K562 (cell line): ENCODE measurements around the gene BIN1. TPM values are rescaled to one million over a fixed set of nuclear protein-coding genes. Genes with fewer than 3 reads are reported as not detected.

Experiments used
- ATAC-seq: fragments of 200-7000 bp; cut with Tn5 transposase; 3 replicates; pipeline ENCODE4 v1.9.1; 2020; ENCODE audit warnings: moderate library complexity
- BruUV-seq: library from RNA; stranded (reverse); fragments of 400-500 nt; replicated peaks from 2 replicates; lab custom pipeline; 2021; lab: Mats Ljungman, UMichigan
- CTCF ChIA-PET: fragments of 300-600 bp; formaldehyde crosslinking; extraction: SDS; loops from one replicate; lab custom pipeline; 2021; ENCODE audit warnings: low intra/inter-chr PET ratio; lab: Yijun Ruan, JAX
- POLR2A ChIA-PET: fragments of 300-600, 350-650 bp; sonication (Branson Sonifier 250); formaldehyde crosslinking; extraction: SDS; loops from one replicate; lab custom pipeline; 2021; ENCODE audit warnings: antibody characterized with exemption, inconsistent platforms; lab: Yijun Ruan, JAX
- DNase-seq, 4 experiments: peaks; one replicate each; pipeline versions ENCODE4 v3.0.0 to v3.0.0-alpha.2; 2011 to 2018; ENCODE audit warnings: low spot score in 3 of 4, mixed read lengths in 3 of 4; ENCODE audit errors: extremely low read depth in 1 of 4
- FAIRE-seq: peaks from 2 replicates; lab custom pipeline; 2011; peaks lifted over from hg19 to GRCh38; lab: Jason Lieb, UNC
- H2AFZ ChIP-seq: 2 replicates; pipeline ENCODE4 v1.6.0; 2011; ENCODE audit warnings: low read depth, low read length, control low read depth, inconsistent platforms
- H3K27ac ChIP-seq: fragments of 200-600 bp; 3 replicates; pipeline ENCODE4 v1.8.0; 2011; ENCODE audit warnings: low read depth, mild to moderate bottlenecking, control low read depth, inconsistent platforms, low read length, moderate library complexity, mixed read lengths; ENCODE audit errors: extremely low read depth
- H3K27me3 ChIP-seq, 2 experiments: fragments of 300-600 bp in 1 of 2; 2 replicates in 1 of 2; 3 replicates in 1 of 2; pipeline versions ENCODE4 v1.6.0 to v1.8.0; 2011; ENCODE audit warnings: inconsistent platforms in 2 of 2, low read length in 2 of 2, mild to moderate bottlenecking in 1 of 2, mixed read lengths in 1 of 2, moderate library complexity in 1 of 2; ENCODE audit not compliant: control insufficient read depth in 2 of 2, insufficient read depth in 2 of 2
- H3K36me3 ChIP-seq: fragments of 300-600 bp; 3 replicates; pipeline ENCODE4 v1.8.0; 2011; ENCODE audit warnings: mild to moderate bottlenecking, low read length, inconsistent platforms; ENCODE audit not compliant: control insufficient read depth, insufficient read depth
- H3K4me1 ChIP-seq, 2 experiments: fragments of 200-600 bp in 1 of 2; replicated peaks in 1 of 2; 2 replicates in 1 of 2; 3 replicates in 1 of 2; pipeline versions ENCODE4 v1.5.1 to v1.8.0; 2011; ENCODE audit warnings: inconsistent platforms in 2 of 2, low read length in 2 of 2, mild to moderate bottlenecking in 1 of 2, mixed read lengths in 1 of 2, moderate library complexity in 1 of 2; ENCODE audit not compliant: control insufficient read depth in 2 of 2, insufficient read depth in 2 of 2
- H3K4me2 ChIP-seq: 2 replicates; pipeline ENCODE4 v1.6.1; 2011; ENCODE audit warnings: low read length, control low read depth, inconsistent platforms, mixed read lengths; ENCODE audit not compliant: insufficient read depth
- H3K4me3 ChIP-seq: fragments of 200-600 bp; sonication (generic), shearing (Covaris generic); 2 replicates; pipeline ENCODE4 v1.5.1; 2016; ENCODE audit warnings: control low read depth, inconsistent platforms
- H3K79me2 ChIP-seq: fragments of 200-600 bp; 3 replicates; pipeline ENCODE4 v1.8.0; 2011; ENCODE audit warnings: low read length, inconsistent platforms; ENCODE audit not compliant: control insufficient read depth, insufficient read depth
- H3K9ac ChIP-seq, 2 experiments: 2 replicates each; pipeline versions ENCODE4 v1.6.0 to v1.6.1; 2011; ENCODE audit warnings: low read depth in 2 of 2, low read length in 2 of 2, control low read depth in 1 of 2, inconsistent platforms in 1 of 2, mild to moderate bottlenecking in 1 of 2, mixed read lengths in 1 of 2; ENCODE audit not compliant: insufficient read depth in 1 of 2
- H3K9me1 ChIP-seq: one replicate; pipeline ENCODE4 v1.6.0; 2011; ENCODE audit warnings: inconsistent platforms, mild to moderate bottlenecking, low read length, moderate library complexity; ENCODE audit not compliant: control insufficient read depth, insufficient read depth
- H3K9me3 ChIP-seq: replicated peaks from 2 replicates; pipeline ENCODE4 v1.5.1; 2011; ENCODE audit warnings: low read depth, low read length, inconsistent platforms; ENCODE audit not compliant: control insufficient read depth, insufficient read depth
- H4K20me1 ChIP-seq: replicated peaks from 2 replicates; pipeline ENCODE4 v1.6.1; 2011; ENCODE audit warnings: low read length, inconsistent platforms, mixed read lengths; ENCODE audit not compliant: control insufficient read depth, insufficient read depth
- BCL6 ChIP-seq: fragments of 250-450 bp; sonication (Bioruptor Pico); IDR thresholded peaks from 2 replicates; pipeline ENCODE4 v1.4.0; 2020
- HOXB6 ChIP-seq: fragments of 250-450 bp; sonication (Bioruptor Pico); IDR thresholded peaks from 2 replicates; pipeline ENCODE4 v1.5.1; 2022; ENCODE audit warnings: mild to moderate bottlenecking, borderline replicate concordance
- IRF2 ChIP-seq: sonication (generic); formaldehyde crosslinking; IDR thresholded peaks from 2 replicates; pipeline ENCODE4 v1.8.1; 2022; ENCODE audit warnings: mild to moderate bottlenecking, missing genetic modification reagents
- SMAD1 ChIP-seq: fragments of 150-350 bp; IDR thresholded peaks from 2 replicates; pipeline ENCODE4 v1.6.1; 2014; ENCODE audit warnings: low read length, low read depth; ENCODE audit not compliant: partially characterized antibody
- ZNF707 ChIP-seq: fragments of 250-450 bp; sonication (Bioruptor Pico); conservative IDR thresholded peaks from 2 replicates; pipeline ENCODE4 v1.8.0; 2022; ENCODE audit warnings: inconsistent platforms, mild to moderate bottlenecking, moderate library complexity
- WGBS: fragments of 100-300 bp; shearing (Covaris generic); methylation state at CpG from one replicate; pipeline ENCODE4 v1.1.6; 2016; ENCODE audit warnings: low coverage, mixed read lengths; ENCODE audit not compliant: insufficient coverage; ENCODE audit errors: missing lambda C conversion rate; 5-methylcytosine and 5-hydroxymethylcytosine counted together
- in situ Hi-C: fragments of 300-500 bp; cut with MboI; formaldehyde crosslinking; loops from 4 replicates; pipeline ENCODE4 v1.15.0; 2018; ENCODE audit warnings: inconsistent platforms, mixed read lengths
- intact Hi-C: fragments of 100-400 bp; cut with micrococcal nuclease; formaldehyde crosslinking; loops from 2 replicates; pipeline ENCODE4 v1.14.2; 2022
- polyA plus RNA-seq, 8 experiments: library from polyadenylated mRNA; depleted of rRNA in 4 of 8; stranded (reverse) in 5 of 8; unstranded in 3 of 8; fragments of >200 nt; fragmentation: Nextera tagmentation in 2 of 8; fragmentation: Illumina TruSeq in 1 of 8; extraction: Ambion mirVana in 2 of 8; extraction: Trizol in 1 of 8; gene quantifications; 2 replicates each; pipeline versions ENCODE4 v1.2.1 to v1.2.3, GENCODE V29; 2011 to 2014; ENCODE audit warnings: inconsistent platforms in 1 of 8, missing spikeins in 1 of 8
- total RNA-seq, 7 experiments: library from RNA; depleted of rRNA in 6 of 7; stranded (reverse); fragments of >200 nt in 6 of 7; fragmentation: Illumina TruSeq in 2 of 7; extraction: Trizol in 2 of 7; gene quantifications; 2 replicates each; pipeline versions ENCODE4 v1.2.1 to v1.2.3, GENCODE V29; 2011 to 2021; ENCODE audit warnings: low replicate concordance in 1 of 7
- TF ChIP-seq, protein P1 (sequence below): sonication (generic); formaldehyde crosslinking; IDR thresholded peaks from 2 replicates; pipeline ENCODE4 v1.8.0; 2022; ENCODE audit warnings: mild to moderate bottlenecking, missing genetic modification reagents

BIN1 gene
- total and polyA plus RNA-seq, 9 of the 15 experiments (the other 6 are each of a cell fraction or from before 2014, with no cell fraction given) = 0.04 to 2.8 (median 0.79) TPM; not detected in 1

DNA sequence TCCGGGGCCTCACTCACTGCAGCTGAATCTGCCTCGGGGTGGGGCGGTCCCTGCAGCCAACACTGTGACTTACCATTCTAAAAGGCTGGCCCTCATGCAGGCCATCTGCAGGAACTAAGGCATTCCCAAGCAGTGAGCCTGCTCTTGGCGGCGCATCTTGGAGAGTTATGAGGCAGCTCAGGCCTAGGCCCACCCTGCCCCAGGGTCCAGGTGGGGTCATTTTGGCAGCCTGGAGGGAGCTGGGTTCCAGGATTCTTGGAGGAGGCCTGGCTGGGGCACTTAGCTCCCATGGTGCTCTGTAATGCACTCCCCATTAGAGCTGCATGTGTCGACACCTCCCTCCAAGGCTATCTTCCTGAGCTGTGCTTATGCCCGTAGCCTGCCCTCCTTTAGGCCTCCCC is 14.8 kb upstream of the BIN1 start:
- Histone ChIP-seq H3K9ac (no peak overlapping the region), H3K4me3 (no peak overlapping the region), H3K9me1 (no peaks in the 10 kb centered on the region), H2AFZ (no peak overlapping the region), H3K36me3 (no peaks in the 10 kb centered on the region), H3K4me2 (no peak overlapping the region), H3K4me1 (no peaks in the 10 kb centered on the region), H3K27me3 (peaks cover 6 to 35% of the 10 kb centered on the region in 2 experiments), H3K9me3 (no peaks in the 10 kb centered on the region), H3K79me2 (no peaks in the 10 kb centered on the region), H3K27ac (no peak overlapping the region), H4K20me1 (no peaks in the 10 kb centered on the region; the same call in 1 of the 2 replicates)
- DNase-seq = peak in 1 of 4 experiments; percentile 4
- peak; percentile 57; the same call in 2 of the 3 replicates for ATAC-seq
- TF ChIP-seq SMAD1 = no peak
- TF ChIP-seq HOXB6 (CRISPR knock-in tag) = no peak
- no peak for TF ChIP-seq IRF2 (CRISPR knock-in tag)
- TF ChIP-seq BCL6 = no peak
- TF ChIP-seq, protein P1, sequence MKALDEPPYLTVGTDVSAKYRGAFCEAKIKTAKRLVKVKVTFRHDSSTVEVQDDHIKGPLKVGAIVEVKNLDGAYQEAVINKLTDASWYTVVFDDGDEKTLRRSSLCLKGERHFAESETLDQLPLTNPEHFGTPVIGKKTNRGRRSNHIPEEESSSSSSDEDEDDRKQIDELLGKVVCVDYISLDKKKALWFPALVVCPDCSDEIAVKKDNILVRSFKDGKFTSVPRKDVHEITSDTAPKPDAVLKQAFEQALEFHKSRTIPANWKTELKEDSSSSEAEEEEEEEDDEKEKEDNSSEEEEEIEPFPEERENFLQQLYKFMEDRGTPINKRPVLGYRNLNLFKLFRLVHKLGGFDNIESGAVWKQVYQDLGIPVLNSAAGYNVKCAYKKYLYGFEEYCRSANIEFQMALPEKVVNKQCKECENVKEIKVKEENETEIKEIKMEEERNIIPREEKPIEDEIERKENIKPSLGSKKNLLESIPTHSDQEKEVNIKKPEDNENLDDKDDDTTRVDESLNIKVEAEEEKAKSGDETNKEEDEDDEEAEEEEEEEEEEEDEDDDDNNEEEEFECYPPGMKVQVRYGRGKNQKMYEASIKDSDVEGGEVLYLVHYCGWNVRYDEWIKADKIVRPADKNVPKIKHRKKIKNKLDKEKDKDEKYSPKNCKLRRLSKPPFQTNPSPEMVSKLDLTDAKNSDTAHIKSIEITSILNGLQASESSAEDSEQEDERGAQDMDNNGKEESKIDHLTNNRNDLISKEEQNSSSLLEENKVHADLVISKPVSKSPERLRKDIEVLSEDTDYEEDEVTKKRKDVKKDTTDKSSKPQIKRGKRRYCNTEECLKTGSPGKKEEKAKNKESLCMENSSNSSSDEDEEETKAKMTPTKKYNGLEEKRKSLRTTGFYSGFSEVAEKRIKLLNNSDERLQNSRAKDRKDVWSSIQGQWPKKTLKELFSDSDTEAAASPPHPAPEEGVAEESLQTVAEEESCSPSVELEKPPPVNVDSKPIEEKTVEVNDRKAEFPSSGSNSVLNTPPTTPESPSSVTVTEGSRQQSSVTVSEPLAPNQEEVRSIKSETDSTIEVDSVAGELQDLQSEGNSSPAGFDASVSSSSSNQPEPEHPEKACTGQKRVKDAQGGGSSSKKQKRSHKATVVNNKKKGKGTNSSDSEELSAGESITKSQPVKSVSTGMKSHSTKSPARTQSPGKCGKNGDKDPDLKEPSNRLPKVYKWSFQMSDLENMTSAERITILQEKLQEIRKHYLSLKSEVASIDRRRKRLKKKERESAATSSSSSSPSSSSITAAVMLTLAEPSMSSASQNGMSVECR (CRISPR knock-in tag) = no peak
- no peak for TF ChIP-seq ZNF707 (CRISPR knock-in tag)
- no peak for FAIRE-seq
- 3% methylated on average over 7 of the region's 7 CpGs for WGBS
- no TSS peak for BruUV-seq
- ChIA-PET POLR2A (no interaction called here), CTCF (no interaction called here)
- intact Hi-C loops (no loop called here), in situ Hi-C loops (no loop called here)
